GM18873 (cell line): Measurements from ENCODE around the gene BSG.
"Not testable (repeated sequence)": the region's sequence is repeated elsewhere in the genome, so short reads cannot be mapped to it uniquely, and the experiment has no call there.

Experiments used
- ATAC-seq: cut with Tn5 transposase; IDR thresholded peaks from one replicate; pipeline ENCODE4 v1.9.1; 2021; ENCODE audit warnings: mild to moderate bottlenecking, moderate library complexity, moderate number of reproducible peaks; ENCODE audit not compliant: unreplicated experiment, low FRiP score

The BSG gene

DNA sequence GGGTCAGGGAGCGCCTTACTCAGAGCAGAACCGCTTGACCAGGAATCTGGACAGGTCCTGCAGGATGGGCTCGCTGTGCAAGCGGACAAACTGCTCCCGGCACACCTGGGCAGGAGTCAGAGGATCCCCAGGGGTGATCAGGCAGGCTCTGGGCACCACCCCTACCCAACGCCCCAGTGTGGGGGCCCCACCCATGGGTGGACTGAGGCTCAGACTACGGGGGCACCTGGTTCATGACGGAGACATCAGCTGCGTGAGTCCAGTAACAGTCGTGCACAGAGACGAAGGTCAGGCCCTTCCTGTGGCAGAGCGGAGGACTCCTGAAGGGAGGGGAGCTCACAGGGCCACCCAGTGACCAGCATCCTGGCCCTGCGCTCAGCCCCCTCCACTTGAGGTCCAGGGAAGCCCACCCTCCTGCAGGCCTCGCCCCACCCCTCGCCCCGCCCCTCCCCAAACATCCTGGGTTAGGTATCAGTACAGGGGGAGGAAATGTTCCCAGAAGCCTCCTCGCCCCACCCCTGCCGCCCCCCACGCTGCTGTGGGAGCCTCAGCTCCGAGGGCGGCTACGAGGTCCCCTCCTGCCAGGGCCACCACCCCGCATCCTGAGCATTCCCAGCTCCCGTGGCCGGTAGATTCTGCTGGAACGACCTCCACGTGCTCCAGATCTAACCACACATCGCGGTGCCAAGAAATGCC, 45.3 kb downstream of the BSG start:
- ATAC-seq, result no peak

DNA sequence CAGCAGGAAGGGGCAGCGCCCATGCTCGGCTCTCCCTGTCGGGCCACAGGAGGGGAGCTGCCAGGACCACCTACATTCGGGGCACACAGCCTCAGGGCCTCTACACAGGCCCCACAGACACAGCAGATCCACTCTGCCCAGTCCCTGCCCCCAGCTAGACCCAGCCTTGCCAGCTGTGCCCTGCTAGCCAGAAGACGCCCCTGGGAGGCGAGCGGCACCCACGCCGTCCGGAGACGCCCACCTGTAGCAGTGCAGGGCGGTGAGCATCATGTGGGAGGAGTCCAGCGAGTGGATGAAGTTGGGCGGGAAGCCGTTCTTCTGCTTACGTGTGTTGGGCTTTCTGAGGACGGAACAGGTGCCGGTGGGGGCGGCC, 45.8 kb downstream of the BSG start:
- ATAC-seq, result no peak

DNA sequence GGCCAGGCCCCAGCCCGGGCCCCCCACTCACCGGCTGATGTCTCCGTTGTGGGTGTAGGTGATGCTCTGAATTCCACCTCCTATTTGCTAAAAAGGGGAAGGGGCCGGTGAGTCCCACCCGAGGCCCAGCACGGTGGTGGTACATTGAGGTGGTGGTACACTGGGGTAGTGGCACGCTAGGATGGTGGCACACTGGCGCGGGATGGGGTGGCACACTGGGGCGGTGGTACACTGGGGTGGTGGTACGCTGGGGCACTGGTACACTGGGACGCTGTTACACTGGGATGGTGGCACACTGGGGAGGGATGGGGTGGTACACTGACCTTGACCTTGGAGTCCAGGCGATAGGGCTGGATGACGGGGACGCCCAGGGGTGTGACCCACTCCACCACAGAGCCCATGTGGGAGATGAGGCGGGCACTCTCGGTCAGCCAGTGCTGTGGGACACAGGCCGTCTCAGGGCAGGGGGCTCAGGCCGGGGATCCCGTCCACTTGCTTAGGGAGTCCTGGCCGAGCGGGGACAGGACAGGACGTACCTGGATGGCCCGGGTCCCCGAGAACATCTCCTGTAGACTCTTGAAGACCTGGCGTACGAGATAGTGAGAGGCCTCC, 46.4 kb downstream of the BSG start:
- ATAC-seq, result no peak

DNA sequence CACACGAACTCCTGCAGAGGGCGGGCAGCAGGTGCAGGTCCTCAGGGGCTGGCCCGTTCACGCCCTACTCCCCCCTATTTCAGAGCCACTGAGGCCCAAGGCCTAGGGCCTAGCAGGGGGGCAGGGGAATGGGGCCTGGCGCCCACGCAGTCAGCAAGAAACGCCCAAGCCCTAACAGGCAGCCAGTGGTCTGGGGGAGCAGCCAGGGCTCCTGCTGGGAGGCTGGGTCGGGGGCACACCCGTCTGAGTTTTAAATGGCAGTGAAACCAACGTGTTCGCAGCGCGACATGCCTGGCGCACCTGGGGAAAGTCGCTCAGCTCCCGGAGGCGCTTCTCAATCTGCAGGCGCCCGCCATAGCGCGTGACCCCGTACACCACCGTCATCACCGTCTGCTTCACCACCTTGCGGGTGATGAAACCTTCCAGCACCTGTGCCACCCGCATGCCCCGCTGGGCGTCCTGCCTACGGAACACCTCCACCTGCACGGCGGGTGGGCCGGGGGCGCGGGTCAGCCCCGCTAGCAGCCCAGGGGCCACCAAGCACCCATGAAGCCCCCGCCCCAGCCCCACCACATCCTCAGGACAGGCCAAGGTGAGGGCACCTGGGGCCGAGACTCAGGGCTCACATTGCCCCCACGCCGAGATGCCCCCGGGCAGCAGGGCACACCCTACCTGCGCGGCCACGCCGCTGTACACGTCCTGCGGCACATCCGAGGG, 47.0 kb downstream of the BSG start:
- no peak for ATAC-seq

DNA sequence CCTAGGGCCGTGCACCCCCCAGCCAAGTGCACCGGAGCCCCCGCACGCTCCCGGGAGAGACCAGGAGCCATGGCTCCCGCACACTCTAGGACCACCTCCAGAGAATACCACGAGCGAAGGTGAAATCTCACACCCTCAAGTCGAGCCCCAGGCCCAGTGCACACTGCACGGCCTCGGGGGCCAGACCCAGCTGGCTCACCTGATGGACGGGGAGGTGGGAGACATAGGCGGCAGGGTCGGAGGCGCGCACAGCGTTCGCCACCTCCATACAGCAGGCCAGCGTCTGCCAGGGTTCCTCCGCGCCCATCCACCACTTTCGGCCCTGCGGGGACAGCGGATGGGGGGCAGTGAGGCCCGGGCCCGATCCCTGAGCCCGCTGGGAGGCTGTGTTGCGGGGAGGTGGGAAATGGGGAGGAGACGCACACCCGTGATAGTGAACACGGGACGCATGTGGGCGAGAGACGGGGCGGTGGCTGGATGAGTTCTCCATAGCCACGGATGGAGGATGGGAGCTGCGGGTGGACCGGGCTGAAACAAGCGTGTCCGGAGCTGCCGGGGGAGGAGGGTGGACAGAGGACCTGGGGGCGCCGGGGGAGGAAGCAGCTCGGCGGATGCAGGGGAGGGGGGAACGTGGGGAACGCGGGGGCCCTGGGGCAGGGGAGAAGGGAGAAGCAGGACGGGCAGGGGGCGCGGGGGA, 47.9 kb downstream of the BSG start:
- ATAC-seq, result no peak

DNA sequence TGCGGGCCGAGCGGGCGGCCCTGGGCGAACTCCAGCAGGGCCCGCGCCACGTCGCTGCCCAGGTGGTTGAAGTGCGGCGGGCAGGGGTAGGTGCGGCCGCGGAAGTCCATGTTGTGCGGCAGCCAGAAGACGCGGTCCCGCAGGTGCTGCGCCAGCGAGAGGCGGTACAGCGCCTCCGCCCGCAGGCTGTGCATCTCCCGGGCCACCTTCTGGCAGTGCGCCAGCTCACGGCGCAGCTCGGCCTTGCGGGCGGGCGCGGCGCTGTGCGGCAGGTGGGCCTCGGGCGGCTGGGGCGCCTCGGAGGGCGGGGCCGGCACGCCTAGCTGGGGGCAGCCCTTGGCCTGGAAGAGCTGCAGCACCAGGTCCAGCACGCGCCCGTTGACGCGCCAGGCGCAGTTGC, 48.8 kb downstream of the BSG start:
- not testable (repeated sequence) for ATAC-seq

DNA sequence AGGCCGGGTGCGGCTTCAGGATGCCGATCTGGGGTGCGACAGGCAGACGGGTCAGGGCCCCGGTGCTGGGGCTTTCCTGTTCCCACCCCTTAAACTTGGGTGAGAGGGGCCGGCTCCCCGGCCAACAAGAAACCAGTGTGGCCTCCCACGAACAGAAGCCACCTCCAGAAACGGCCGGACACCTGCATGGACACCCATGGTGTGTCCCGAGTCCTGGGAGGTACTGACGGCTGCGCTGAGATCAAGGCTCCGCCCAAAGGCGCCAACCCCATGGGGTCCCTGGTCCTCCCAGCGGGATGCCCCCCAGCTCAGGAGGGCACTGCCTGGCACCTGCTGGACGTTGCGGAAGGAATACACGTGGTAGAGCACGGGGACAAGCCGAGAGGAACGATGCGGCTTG, 49.4 kb downstream of the BSG start:
- no peak for ATAC-seq

DNA sequence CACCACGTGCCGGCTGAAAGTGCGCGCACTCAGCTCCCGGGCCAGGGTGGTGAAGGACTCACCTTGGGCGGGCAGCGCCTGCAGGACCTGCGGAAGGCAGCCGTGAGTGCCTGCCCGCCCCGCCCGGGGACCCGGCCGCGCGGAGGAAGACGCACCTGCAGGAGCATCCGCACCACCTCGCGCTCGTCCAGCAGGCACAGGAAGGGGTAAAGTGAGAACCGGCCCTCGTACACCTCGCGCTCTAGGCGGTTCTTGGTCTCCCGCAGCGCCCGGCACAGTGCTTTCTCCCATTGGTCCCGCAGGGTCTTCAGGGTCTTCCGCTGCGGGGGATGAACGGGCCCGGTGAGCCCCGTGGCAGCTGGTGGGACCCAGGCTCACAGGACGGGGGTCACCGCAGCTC, 50.3 kb downstream of the BSG start:
- ATAC-seq, result no peak

DNA sequence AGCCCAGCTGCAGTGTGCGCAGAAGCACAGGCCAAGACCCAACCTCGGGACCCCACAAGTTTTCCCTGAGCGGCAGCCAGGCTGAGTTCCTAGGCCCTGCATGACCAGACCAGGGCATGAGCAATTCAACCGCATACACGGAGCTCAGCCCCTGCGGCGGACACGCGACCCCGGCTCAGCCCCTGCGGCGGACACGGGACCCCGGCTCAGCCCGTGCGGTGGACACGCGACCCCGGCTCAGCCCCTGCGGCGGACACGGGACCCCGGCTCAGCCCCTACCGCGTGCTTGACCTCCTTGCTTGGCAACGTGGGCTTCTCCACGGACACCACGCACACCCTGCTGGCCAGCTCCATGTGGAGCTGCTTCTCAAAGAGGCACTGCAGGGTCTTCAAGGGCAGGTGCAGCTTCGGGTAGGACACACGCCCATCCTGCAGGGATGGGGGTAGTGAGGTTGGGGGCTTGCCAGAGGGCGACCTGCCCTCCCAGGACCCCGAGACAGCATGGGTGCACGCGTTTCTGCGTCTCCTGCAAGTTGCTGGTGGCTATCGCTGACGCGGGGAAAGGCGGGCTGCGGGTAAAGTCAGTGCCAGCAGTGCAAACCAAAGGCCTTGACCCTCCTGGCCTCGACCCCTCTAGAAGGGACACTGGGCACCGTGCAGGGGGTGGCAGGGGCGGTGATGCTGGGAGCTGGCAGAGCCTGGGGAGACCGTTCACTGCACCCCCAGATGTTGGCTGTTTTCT, 51.0 kb downstream of the BSG start:
- ATAC-seq, result no peak

DNA sequence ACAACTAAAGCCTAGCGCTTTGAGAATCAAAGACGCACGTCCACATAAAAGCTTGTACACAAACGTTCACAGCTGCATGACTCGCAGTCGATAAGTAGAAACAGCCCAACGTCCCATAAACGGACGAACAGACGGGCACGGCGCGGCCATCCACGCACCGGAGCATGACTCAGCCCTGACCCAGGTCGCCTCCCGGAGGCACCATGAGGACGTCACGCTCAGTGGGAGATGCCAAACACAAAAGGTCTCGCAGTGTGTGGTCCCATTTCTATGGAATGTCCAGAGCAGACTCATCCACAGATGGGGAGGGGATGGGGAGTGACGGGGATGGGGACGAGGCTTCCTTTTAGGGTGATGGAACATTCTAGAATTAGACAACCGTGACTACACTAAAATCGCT, 51.6 kb downstream of the BSG start:
- ATAC-seq, result no peak

DNA sequence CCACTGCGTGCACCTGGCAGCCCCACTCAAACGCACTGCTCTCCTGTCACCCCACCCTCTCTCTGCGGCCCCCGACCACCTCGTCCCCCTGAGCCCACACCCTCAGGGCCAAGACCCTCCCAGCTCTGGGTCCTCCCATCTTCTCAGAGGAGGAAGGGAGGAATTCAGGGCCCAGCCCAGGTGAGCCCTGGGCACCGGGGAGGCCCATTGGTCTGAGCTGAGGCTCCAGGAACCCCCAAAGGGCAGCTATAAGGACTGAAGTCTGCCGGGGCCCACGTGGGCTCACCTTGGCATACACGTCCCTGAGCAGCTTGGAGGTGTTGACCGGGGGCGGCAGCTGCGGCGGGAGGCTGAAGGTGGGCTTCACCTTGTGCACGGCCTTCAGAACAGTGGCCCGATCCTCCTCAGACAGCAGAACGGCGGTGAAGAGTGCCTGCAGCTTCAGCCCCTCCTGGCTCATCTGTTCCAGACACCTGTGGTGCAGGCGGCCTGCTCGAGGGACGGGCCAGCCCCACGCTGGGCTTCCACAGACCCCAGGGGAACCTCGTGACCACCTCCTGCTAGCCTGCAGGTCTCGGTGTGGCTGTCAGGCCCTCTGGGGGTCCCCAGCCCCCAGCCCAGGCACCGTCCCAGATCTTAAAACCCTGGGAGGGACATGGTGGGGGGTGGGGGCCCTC, 52.2 kb downstream of the BSG start:
- no peak for ATAC-seq

DNA sequence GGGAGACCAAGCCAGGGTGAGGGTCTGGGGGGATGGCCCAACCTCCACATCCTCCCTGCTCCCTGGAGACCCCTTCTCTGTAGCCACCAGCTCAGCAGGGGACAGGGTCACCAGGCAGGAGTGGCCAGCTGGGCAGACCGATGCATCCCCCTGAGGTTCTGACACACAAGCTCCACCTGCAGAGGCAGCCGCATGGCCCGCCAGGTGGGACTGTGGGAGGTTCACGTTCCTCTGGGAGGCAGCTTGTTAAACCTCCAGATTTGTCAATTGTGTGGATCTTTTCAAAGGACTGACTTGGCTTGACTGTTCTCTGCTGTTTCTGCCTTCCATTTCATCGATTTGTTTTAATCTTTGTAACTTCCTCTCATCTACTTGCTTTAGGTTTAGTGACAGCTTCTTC, 52.9 kb downstream of the BSG start:
- ATAC-seq, result no peak

DNA sequence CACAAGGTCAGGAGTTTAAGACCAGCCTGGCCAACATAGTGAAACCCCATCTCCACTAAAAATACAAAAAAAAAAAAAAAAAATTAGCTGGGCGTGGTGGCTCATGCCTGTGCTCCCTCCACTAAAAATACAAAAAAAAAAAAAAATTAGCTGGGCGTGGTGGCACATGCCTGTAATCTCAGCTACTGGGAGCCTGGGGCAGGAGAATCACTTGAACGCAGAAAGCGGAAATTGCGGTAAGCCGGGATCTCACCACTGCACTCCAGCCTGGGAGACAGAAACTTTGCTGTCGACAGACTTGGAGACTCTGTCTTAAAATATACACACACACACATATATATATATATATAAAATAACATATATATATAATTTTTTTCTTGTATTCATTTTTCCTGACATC, 54.2 kb downstream of the BSG start:
- ATAC-seq, result not testable (repeated sequence)

DNA sequence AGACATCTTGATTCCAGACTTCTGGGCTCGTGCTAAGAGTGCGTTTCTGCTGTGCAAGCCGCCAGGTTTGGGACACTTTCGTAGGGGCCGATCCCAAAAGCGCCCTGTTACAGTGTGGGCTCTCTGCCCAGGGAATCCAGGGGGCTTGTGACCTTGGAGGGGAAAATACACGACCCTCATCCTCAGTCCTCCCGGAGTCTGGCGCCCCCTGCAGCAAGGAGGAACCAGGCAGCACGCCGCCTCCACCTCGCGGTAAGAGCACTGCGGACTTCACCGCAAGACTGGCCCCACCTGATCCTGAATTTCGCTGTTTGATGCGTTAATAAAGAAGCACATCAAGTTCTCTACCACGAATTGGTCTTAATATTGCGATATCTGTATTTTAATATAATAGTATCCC, 55.8 kb downstream of the BSG start:
- ATAC-seq, result no peak

DNA sequence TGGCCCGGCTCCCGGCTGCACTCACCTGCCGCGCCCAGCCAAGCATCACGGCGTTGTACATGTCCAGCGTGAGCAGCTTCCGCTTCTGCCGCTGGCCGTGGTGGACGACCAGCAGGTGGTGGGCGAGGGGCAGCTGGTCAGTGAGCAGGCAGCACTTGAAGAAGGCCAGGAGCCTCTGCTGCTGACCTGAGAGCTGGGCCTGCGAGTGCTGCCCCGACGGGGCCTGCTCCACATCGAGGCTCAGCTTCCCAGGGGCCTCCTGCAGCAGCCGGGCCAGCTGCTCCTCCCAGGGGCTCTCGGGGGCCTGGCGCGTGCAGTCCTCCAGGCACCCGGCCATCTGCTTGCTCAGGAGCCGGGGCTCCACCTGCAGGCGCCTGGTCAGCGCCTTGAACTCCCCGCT, 57.1 kb downstream of the BSG start:
- ATAC-seq, result not testable (repeated sequence)

DNA sequence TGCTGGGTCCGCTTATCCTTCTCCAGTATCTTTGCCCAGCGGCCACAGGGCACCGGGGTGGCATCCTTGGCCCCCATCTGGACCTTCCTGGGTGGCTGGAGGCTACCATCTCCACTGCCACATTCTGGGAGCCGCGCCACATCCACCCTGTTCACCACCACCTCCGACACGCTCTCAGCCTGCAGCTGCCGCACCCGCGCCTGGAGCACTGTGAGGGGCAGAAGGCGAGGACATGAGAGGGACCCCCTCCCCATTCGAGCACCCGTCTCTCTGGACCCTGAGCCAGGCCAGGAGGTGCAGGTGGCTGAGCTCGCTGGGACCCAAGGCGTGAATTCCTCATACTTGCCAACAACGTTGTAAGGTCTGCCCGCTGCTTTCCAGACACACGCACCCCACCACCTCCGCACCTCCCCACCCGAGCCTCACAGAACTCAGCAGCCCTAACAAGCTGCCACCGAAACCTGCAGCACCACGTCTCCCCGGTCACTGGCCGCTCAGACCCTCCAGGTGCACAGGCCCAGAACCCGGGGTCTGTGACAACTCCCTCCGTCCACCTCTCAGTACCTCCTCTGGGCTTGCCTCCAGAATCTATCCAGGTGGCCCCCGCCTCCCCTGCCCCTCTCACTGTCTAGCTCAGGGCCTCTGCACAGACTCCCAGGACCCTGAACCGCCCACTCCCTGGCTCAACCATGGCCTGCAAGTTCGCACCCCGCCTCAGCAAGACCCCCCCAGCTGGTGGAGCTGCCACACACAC, 57.7 kb downstream of the BSG start:
- ATAC-seq, result no peak

DNA sequence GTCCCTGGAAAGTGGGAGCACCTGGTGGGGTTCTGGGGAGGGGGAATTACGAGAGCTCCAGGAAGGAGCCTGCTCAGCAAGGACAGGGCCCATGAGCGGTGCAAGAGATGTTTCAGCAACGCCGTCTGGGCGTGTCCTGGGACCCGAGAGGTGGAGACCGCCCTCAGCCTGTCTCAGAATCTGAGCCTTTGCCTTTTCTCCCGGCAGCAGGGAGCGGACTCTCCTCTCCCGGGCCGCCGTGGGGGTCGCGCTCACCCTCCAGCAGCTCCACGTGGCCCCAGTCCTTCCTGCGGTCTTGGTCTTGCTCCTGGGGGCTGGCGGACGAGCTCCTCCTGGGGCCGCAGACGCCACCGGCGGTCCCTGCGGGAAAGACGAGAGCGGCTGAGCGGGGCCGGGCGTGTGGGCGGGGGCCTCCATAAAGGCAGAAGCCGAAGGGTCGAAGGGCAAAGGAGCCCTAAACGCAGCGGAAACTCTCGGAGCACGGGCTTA, 60.2 kb downstream of the BSG start:
- peak; percentile 2 for ATAC-seq
